Measurements from ENCODE around the gene GPC3.

DNA sequence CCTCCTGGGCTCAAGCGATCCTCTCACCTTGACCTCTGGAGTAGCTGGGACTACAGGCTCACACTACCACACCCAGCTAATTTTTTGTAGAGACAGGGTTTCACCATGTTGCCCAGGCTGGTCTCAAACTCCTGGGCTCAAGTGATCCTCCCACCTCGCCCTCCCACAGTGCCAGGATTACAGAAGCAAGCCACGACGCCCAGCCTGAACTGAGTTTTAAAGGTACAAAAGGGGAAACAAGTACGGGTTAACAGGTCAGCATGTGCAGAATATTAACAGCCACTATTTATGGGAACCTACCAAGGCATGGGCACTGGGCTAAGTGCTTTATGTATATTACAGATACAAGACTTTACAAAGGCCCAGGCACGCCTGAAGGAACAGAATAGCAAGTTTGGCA is 405.8 kb downstream of the GPC3 start:
- no peak for TF ChIP-seq CTCF (conservative IDR thresholded peaks at IDR 0.05)
- no peak for TF ChIP-seq EZH2 (IDR thresholded peaks at IDR 0.05; ENCODE audit: low read depth)
